K562 (cell line): Measurements from ENCODE around the gene CREB3L4. TPM values are rescaled to one million over a fixed set of nuclear protein-coding genes. Genes with fewer than 3 reads are reported as not detected.

Experiments
- BACH1 ChIP-seq: fragments of 200-800 bp; sonication (Bioruptor generic); IDR thresholded peaks from 2 replicates; pipeline ENCODE4 v1.6.1; 2016; ENCODE audit warnings: missing genetic modification characterization, missing compliant biosample characterization
- ELF2 ChIP-seq: fragments of 250-450 bp; sonication (Bioruptor Pico); IDR thresholded peaks from 2 replicates; pipeline ENCODE4 v1.5.0; 2021; ENCODE audit warnings: mild to moderate bottlenecking
- ETV5 ChIP-seq: sonication (generic); formaldehyde crosslinking; IDR thresholded peaks from 2 replicates; pipeline ENCODE4 v1.4.0; 2020; ENCODE audit warnings: low read depth, mild to moderate bottlenecking, missing genetic modification reagents
- HCFC1 ChIP-seq: IDR thresholded peaks from 2 replicates; pipeline ENCODE4 v1.6.1; 2012; ENCODE audit warnings: low read depth, low read length, improper control_type of control experiment
- KLF1 ChIP-seq: fragments of 450-650 bp; IDR thresholded peaks from 2 replicates; pipeline ENCODE4 v1.6.1; 2016; ENCODE audit warnings: missing genetic modification characterization, missing compliant biosample characterization
- MGA ChIP-seq: fragments of 450-650 bp; IDR thresholded peaks from 2 replicates; pipeline ENCODE4 v1.6.1; 2016; ENCODE audit warnings: mild to moderate bottlenecking, moderate library complexity
- NELFE ChIP-seq: IDR thresholded peaks from 2 replicates; pipeline ENCODE4 v1.6.1; 2011; ENCODE audit warnings: mild to moderate bottlenecking; ENCODE audit not compliant: insufficient read depth, insufficient read length
- POLR2AphosphoS2 ChIP-seq: IDR thresholded peaks from 2 replicates; pipeline ENCODE4 v1.6.1; 2012; ENCODE audit warnings: low read length, improper control_type of control experiment
- PRDM10 ChIP-seq: fragments of 450-650 bp; IDR thresholded peaks from 2 replicates; pipeline ENCODE4 v1.6.1; 2018; ENCODE audit not compliant: partially characterized antibody
- RBBP5 ChIP-seq: fragments of 200-600 bp; sonication (generic); IDR thresholded peaks from 2 replicates; pipeline ENCODE4 v1.6.1; 2012; ENCODE audit warnings: borderline replicate concordance, mild to moderate bottlenecking, low read length, control low read depth, inconsistent platforms; ENCODE audit not compliant: insufficient read depth, poor library complexity, severe bottlenecking
- ZBTB12 ChIP-seq: fragments of 250-450 bp; sonication (Bioruptor Pico); IDR thresholded peaks from 2 replicates; pipeline ENCODE4 v1.4.0; 2020
- polyA plus RNA-seq, 8 experiments: library from polyadenylated mRNA; depleted of rRNA in 4 of 8; stranded (reverse) in 5 of 8; unstranded in 3 of 8; fragments of >200 nt; fragmentation: Nextera tagmentation in 2 of 8; fragmentation: Illumina TruSeq in 1 of 8; extraction: Ambion mirVana in 2 of 8; extraction: Trizol in 1 of 8; gene quantifications; 2 replicates each; pipeline versions ENCODE4 v1.2.1 to v1.2.3, GENCODE V29; 2011 to 2014; ENCODE audit warnings: inconsistent platforms in 1 of 8, missing spikeins in 1 of 8
- total RNA-seq, 7 experiments: library from RNA; depleted of rRNA in 6 of 7; stranded (reverse); fragments of >200 nt in 6 of 7; fragmentation: Illumina TruSeq in 2 of 7; extraction: Trizol in 2 of 7; gene quantifications; 2 replicates each; pipeline versions ENCODE4 v1.2.1 to v1.2.3, GENCODE V29; 2011 to 2021; ENCODE audit warnings: low replicate concordance in 1 of 7

The CREB3L4 gene
- total and polyA plus RNA-seq, 9 of the 15 experiments (the other 6 are each of a cell fraction or from before 2014, with no cell fraction given), result 9.9 to 18.6 (median 13.9) TPM

- no peak; the same call in 1 of the 2 replicates for TF ChIP-seq MGA
- peak; percentile 72 for TF ChIP-seq RBBP5
- peak; percentile 98 for TF ChIP-seq PRDM10
- peak; percentile 92 for TF ChIP-seq ELF2 (CRISPR knock-in tag)
- peak; percentile 96 for TF ChIP-seq POLR2AphosphoS2
- peak; percentile 87 for TF ChIP-seq BACH1 (tag)
- peak; percentile 97 for TF ChIP-seq NELFE
- TF ChIP-seq KLF1 (tag), result no peak
- TF ChIP-seq HCFC1, result peak; percentile 95
- TF ChIP-seq ZBTB12 (CRISPR knock-in tag), result peak; percentile 86
- TF ChIP-seq ETV5, result peak; percentile 91
Observed at GRCh38 chr1:153990468-153991150, 22.9 kb downstream of the CREB3L4 start, which contains the start of gene RPS27 (continued).
